OCI-LY7 (cell line): Measurements from ENCODE around the gene TICAM1.

Source experiments
- CTCF ChIP-seq: fragments of 200-600 bp; sonication (generic); conservative IDR thresholded peaks from 2 replicates; pipeline ENCODE4 v1.5.1; 2014; ENCODE audit warnings: mild to moderate bottlenecking, antibody characterized with exemption, low read length, moderate library complexity, mixed read lengths
- EZH2phosphoT487 ChIP-seq: fragments of 200-600 bp; sonication (generic); IDR thresholded peaks from 2 replicates; pipeline ENCODE4 v1.6.1; 2018; ENCODE audit warnings: low read depth, borderline replicate concordance, mild to moderate bottlenecking, mixed run types, antibody characterized with exemption, low read length, moderate library complexity, mixed read lengths

GRCh38 chr19:4832776-4833175 lies 1.3 kb upstream of the TICAM1 start:
- TF ChIP-seq CTCF (no peak), EZH2phosphoT487 (no peak)
